NT2/D1 (cell line): ENCODE measurements around the gene OR13H1.
"Not testable (repeated sequence)": the region's sequence is repeated elsewhere in the genome, so short reads cannot be mapped to it uniquely, and the experiment has no call there.

Experiments used
- DNase-seq: peaks from one replicate; pipeline ENCODE4 v3.0.0-alpha.2; 2011; ENCODE audit warnings: low read depth, low spot score
- H3K27me3 ChIP-seq: 2 replicates; pipeline ENCODE4 v1.6.0; 2011; ENCODE audit warnings: mild to moderate bottlenecking; ENCODE audit not compliant: insufficient read length, insufficient read depth
- H3K36me3 ChIP-seq: 2 replicates; pipeline ENCODE4 v1.6.1; 2011; ENCODE audit warnings: mild to moderate bottlenecking, low read length, mixed read lengths; ENCODE audit not compliant: insufficient read depth, insufficient read length
- H3K4me1 ChIP-seq: 2 replicates; pipeline ENCODE4 v1.5.1; 2011; ENCODE audit not compliant: insufficient read depth, insufficient read length
- H3K4me3 ChIP-seq: 2 replicates; pipeline ENCODE4 v1.5.1; 2011; ENCODE audit warnings: low read depth; ENCODE audit not compliant: insufficient read length
- H3K9ac ChIP-seq: 2 replicates; pipeline ENCODE4 v1.6.0; 2011; ENCODE audit warnings: low read depth; ENCODE audit not compliant: insufficient read length
- H3K9me3 ChIP-seq: 2 replicates; pipeline ENCODE4 v1.5.1; 2011; ENCODE audit warnings: mild to moderate bottlenecking, low read length; ENCODE audit not compliant: insufficient read depth
- SUZ12 ChIP-seq: IDR thresholded peaks from 2 replicates; pipeline ENCODE4 v1.6.1; 2011; ENCODE audit not compliant: insufficient read length, insufficient read depth; ENCODE audit errors: extremely low read depth
- YY1 ChIP-seq: IDR thresholded peaks from 2 replicates; pipeline ENCODE4 v1.6.1; 2011; ENCODE audit not compliant: insufficient read length, insufficient read depth
- ZNF274 ChIP-seq: IDR thresholded peaks from 2 replicates; pipeline ENCODE4 v1.6.1; 2011; ENCODE audit warnings: mild to moderate bottlenecking, low read depth, low read length

The OR13H1 gene

DNA sequence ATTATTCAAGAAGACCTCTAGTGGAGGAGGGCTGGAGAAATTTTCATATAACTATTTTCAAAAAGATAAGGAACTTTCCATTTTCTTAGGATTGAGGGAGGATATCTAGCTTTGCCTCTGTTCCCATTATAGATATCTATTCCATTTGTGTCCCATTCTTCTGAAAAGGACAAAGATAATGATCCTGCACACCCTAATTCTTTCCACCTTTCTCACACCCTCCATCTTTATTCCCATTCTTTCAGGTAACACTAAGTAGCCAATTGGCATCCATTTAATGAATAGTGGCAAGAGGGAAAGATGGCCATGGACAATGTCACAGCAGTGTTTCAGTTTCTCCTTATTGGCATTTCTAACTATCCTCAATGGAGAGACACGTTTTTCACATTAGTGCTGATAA lies at the start of gene OR13H1:
Gene OR13H1, plus strand, starts transcription at position 301 of the 400 bp plus-strand sequence. Its CDS starts 0 bp downstream, at position 301.
- TF ChIP-seq ZNF274 (no peak), SUZ12 (no peak), YY1 (no peak)
- Histone ChIP-seq H3K36me3 (peaks cover 4% of the 10 kb centered on the region), H3K27me3 (no peaks in the 10 kb centered on the region), H3K9ac (no peak within 1 kb of the TSS), H3K9me3 (no peaks in the 10 kb centered on the region), H3K4me1 (no peaks in the 10 kb centered on the region), H3K4me3 (no peak within 1 kb of the TSS)
- DNase-seq, result no peak

DNA sequence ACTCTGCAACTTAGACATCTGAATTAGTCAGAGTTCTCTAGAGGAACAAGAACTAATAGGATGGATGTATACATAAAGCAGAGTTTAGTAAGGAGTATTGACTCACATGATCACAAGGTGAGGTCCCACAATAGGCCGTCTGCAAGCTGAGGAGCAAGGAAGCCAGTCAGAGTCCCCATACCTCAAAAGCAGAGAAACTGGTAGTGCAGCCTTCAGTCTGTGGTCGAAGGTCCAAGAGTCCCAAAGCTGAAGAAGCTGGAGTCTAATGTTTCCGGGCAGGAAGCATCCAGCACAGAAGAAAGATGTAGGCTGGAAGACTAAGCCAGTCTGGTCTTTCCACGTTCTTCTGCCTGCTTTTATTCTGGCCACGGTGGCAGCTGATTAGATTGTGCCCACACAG lies 42.3 kb upstream of the OR13H1 start:
- H3K4me1 ChIP-seq, H3K4me3 ChIP-seq, H3K9me3 ChIP-seq, H3K36me3 ChIP-seq, DNase-seq, H3K9ac ChIP-seq, H3K27me3 ChIP-seq: not testable (repeated sequence)

GRCh38 chrX:131513159-131513914 lies 30.5 kb upstream of the OR13H1 start:
- no peak for DNase-seq
- Histone ChIP-seq H3K4me1 (no peaks in the 10 kb centered on the region), H3K9me3 (0 out of 2 replicates have a peak, but pooled peaks cover 5% of the 10 kb centered on the region), H3K36me3 (peaks cover 3% of the 10 kb centered on the region), H3K9ac (no peak overlapping the region), H3K4me3 (no peak overlapping the region), H3K27me3 (no peaks in the 10 kb centered on the region)
- TF ChIP-seq YY1, result no peak
- TF ChIP-seq SUZ12, result no peak
- TF ChIP-seq ZNF274, result no peak

GRCh38 chrX:131521824-131522223 lies 22.1 kb upstream of the OR13H1 start:
- Histone ChIP-seq H3K4me3 (no peak overlapping the region), H3K27me3 (no peaks in the 10 kb centered on the region), H3K9me3 (peaks cover 5% of the 10 kb centered on the region; the same call in 1 of the 2 replicates), H3K4me1 (no peaks in the 10 kb centered on the region), H3K9ac (no peak overlapping the region), H3K36me3 (no peaks in the 10 kb centered on the region)
- no peak for DNase-seq
- no peak for TF ChIP-seq ZNF274

DNA sequence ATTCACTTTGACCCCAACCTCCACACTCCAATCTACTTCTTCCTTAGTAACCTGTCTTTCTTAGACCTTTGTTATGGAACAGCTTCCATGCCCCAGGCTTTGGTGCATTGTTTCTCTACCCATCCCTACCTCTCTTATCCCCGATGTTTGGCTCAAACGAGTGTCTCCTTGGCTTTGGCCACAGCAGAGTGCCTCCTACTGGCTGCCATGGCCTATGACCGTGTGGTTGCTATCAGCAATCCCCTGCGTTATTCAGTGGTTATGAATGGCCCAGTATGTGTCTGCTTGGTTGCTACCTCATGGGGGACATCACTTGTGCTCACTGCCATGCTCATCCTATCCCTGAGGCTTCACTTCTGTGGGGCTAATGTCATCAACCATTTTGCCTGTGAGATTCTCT lies 344 bp downstream of the OR13H1 start:
- no peak for DNase-seq
- H3K9ac ChIP-seq, result no peak overlapping the region
- TF ChIP-seq SUZ12 (no peak), YY1 (no peak), ZNF274 (no peak)
- H3K4me1 ChIP-seq, result no peaks in the 10 kb centered on the region
- H3K9me3 ChIP-seq, result no peaks in the 10 kb centered on the region
- H3K27me3 ChIP-seq, result no peaks in the 10 kb centered on the region
- H3K36me3 ChIP-seq, result peaks cover 4% of the 10 kb centered on the region
- H3K4me3 ChIP-seq, result no peak overlapping the region

- no peaks in the 10 kb centered on the region for H3K9me3 ChIP-seq
- no peak overlapping the region for H3K9ac ChIP-seq
- TF ChIP-seq YY1 (no peak), SUZ12 (no peak), ZNF274 (no peak)
- H3K4me3 ChIP-seq, result no peak overlapping the region
- H3K4me1 ChIP-seq, result no peaks in the 10 kb centered on the region
- DNase-seq, result no peak
- H3K36me3 ChIP-seq, result peaks cover 4% of the 10 kb centered on the region
- H3K27me3 ChIP-seq, result no peaks in the 10 kb centered on the region
Observed at GRCh38 chrX:131549011-131549410, 5.1 kb downstream of the OR13H1 start.

GRCh38 chrX:131552453-131552852 lies 8.6 kb downstream of the OR13H1 start:
- not testable (repeated sequence) for H3K9me3 ChIP-seq, H3K4me3 ChIP-seq, DNase-seq, H3K36me3 ChIP-seq, H3K9ac ChIP-seq, H3K4me1 ChIP-seq, H3K27me3 ChIP-seq

DNA sequence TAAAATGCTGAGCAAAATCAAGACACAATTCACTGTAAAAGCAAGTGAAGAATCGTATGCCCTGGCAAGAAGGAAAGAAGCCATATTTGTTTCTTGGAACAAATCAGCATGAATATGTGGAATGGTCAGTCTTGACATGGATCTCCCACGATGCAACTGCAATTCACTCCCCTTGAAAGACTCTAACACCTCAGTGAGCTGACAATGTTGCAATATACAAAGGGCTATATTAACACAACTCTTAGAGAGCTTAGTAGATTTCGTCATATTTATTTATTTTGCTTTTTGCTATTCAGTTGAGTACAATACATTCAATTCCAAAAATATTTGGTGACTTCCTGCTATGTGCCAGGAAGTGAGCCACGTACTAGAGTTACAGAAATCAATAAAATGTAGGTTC lies 14.7 kb downstream of the OR13H1 start:
- no peak for TF ChIP-seq SUZ12
- TF ChIP-seq YY1, result no peak
- no peak for TF ChIP-seq ZNF274
- no peaks in the 10 kb centered on the region for H3K36me3 ChIP-seq
- H3K9me3 ChIP-seq, result no peaks in the 10 kb centered on the region
- H3K27me3 ChIP-seq, result no peaks in the 10 kb centered on the region
- no peak for DNase-seq
- no peak overlapping the region for H3K4me3 ChIP-seq
- no peak overlapping the region for H3K9ac ChIP-seq
- no peaks in the 10 kb centered on the region for H3K4me1 ChIP-seq
